GM21390 (cell line): ENCODE measurements around the gene ERVW-1.

ENCODE experiments used
- ATAC-seq: cut with Tn5 transposase; IDR thresholded peaks from one replicate; pipeline ENCODE4 v1.9.1; 2021; ENCODE audit not compliant: unreplicated experiment

Gene ERVW-1

GRCh38 chr7:92425311-92425947 lies 52.3 kb downstream of the ERVW-1 start:
- no peak for ATAC-seq

GRCh38 chr7:92423710-92424131 lies 54.0 kb downstream of the ERVW-1 start:
- ATAC-seq: no peak

GRCh38 chr7:92422926-92423325 lies 54.8 kb downstream of the ERVW-1 start:
- no peak for ATAC-seq

- ATAC-seq: no peak
Measured at GRCh38 chr7:92421676-92422435, 55.9 kb downstream of the ERVW-1 start.
